HepG2 (cell line): ENCODE results near the gene MSI2. TPM values are rescaled to one million over a fixed set of nuclear protein-coding genes. Genes with fewer than 3 reads are reported as not detected.

ENCODE experiments used
- ARNT2 ChIP-seq: sonication (generic); formaldehyde crosslinking; IDR thresholded peaks from 2 replicates; pipeline ENCODE4 v1.8.0; 2022; ENCODE audit warnings: mild to moderate bottlenecking, low read depth, missing genetic modification reagents, moderate library complexity
- ARNTL ChIP-seq: sonication (generic); formaldehyde crosslinking; IDR thresholded peaks from 2 replicates; pipeline ENCODE4 v1.4.0; 2020; ENCODE audit warnings: mild to moderate bottlenecking, missing genetic modification reagents
- ATRX ChIP-seq: sonication (generic); formaldehyde crosslinking; IDR thresholded peaks from 2 replicates; pipeline ENCODE4 v1.4.0; 2020; ENCODE audit warnings: missing genetic modification reagents, borderline replicate concordance
- FOXO1 ChIP-seq: sonication (generic); formaldehyde crosslinking; IDR thresholded peaks from 2 replicates; pipeline ENCODE4 v1.4.0; 2020; ENCODE audit warnings: missing genetic modification reagents
- MAFF ChIP-seq: IDR thresholded peaks from 2 replicates; pipeline ENCODE4 v1.6.1; 2011; ENCODE audit warnings: low read depth, low read length, improper control_type of control experiment
- MTA1 ChIP-seq: sonication (generic); formaldehyde crosslinking; IDR thresholded peaks from 2 replicates; pipeline ENCODE4 v1.4.0; 2020; ENCODE audit warnings: missing genetic modification reagents, mild to moderate bottlenecking, borderline replicate concordance
- MXI1 ChIP-seq: IDR thresholded peaks from 3 replicates; pipeline ENCODE4 v1.6.1; 2012; ENCODE audit warnings: low read depth, low read length, inconsistent platforms, borderline replicate concordance
- NAIF1 ChIP-seq: sonication (generic); formaldehyde crosslinking; IDR thresholded peaks from 2 replicates; pipeline ENCODE4 v1.5.0; 2020; ENCODE audit warnings: mild to moderate bottlenecking, missing genetic modification reagents, borderline replicate concordance
- NR1H2 ChIP-seq: sonication (generic); formaldehyde crosslinking; IDR thresholded peaks from 2 replicates; pipeline ENCODE4 v1.8.1; 2022; ENCODE audit warnings: low read depth, missing genetic modification reagents, borderline replicate concordance
- PHB2 ChIP-seq: fragments of 450-650 bp; IDR thresholded peaks from 2 replicates; pipeline ENCODE4 v1.6.1; 2018; ENCODE audit not compliant: partially characterized antibody
- RBFOX2 ChIP-seq: fragments of 200-400 bp; formaldehyde crosslinking; IDR thresholded peaks from 2 replicates; pipeline ENCODE4 v1.6.1; 2017; ENCODE audit warnings: low read depth, mild to moderate bottlenecking, low read length
- SMARCE1 ChIP-seq: fragments of 450-650 bp; IDR thresholded peaks from 2 replicates; pipeline ENCODE4 v1.6.1; 2017; ENCODE audit warnings: borderline replicate concordance
- SP1 ChIP-seq, 2 experiments: fragments of 450-650 bp in 1 of 2; sonication (generic) in 1 of 2; formaldehyde crosslinking in 1 of 2; IDR thresholded peaks; 2 replicates each; pipeline versions ENCODE4 v1.4.0 to v1.6.1; 2016 to 2020; ENCODE audit warnings: missing genetic modification reagents in 1 of 2
- SP2 ChIP-seq: sonication (generic); formaldehyde crosslinking; IDR thresholded peaks from 2 replicates; pipeline ENCODE4 v1.5.1; 2020; ENCODE audit warnings: mild to moderate bottlenecking, missing genetic modification reagents
- STAG1 ChIP-seq: sonication (generic); formaldehyde crosslinking; IDR thresholded peaks from 2 replicates; pipeline ENCODE4 v1.4.0; 2020; ENCODE audit warnings: missing genetic modification reagents
- TGIF2 ChIP-seq: IDR thresholded peaks from 2 replicates; pipeline ENCODE4 v1.6.1; 2016; ENCODE audit warnings: control low read depth, missing compliant biosample characterization
- ZNF274 ChIP-seq: sonication (generic); formaldehyde crosslinking; IDR thresholded peaks from 2 replicates; pipeline ENCODE4 v1.5.1; 2020; ENCODE audit warnings: mild to moderate bottlenecking, missing genetic modification reagents
- ZNF333 ChIP-seq: sonication (generic); formaldehyde crosslinking; IDR thresholded peaks from 2 replicates; pipeline ENCODE4 v1.4.0; 2020; ENCODE audit warnings: mild to moderate bottlenecking, missing genetic modification reagents, borderline replicate concordance
- ZNF432 ChIP-seq: sonication (generic); formaldehyde crosslinking; IDR thresholded peaks from 2 replicates; pipeline ENCODE4 v1.5.0; 2020; ENCODE audit warnings: missing genetic modification reagents, mild to moderate bottlenecking, borderline replicate concordance
- ZNF670 ChIP-seq: sonication (generic); formaldehyde crosslinking; IDR thresholded peaks from 2 replicates; pipeline ENCODE4 v1.8.0; 2022; ENCODE audit warnings: mild to moderate bottlenecking, missing genetic modification reagents, borderline replicate concordance
- ZNF761 ChIP-seq: sonication (generic); formaldehyde crosslinking; conservative IDR thresholded peaks from 2 replicates; pipeline ENCODE4 v1.4.0; 2020; ENCODE audit warnings: mild to moderate bottlenecking, missing genetic modification reagents
- polyA plus RNA-seq, 8 experiments: library from polyadenylated mRNA; depleted of rRNA in 3 of 8; stranded (reverse) in 7 of 8; unstranded in 1 of 8; fragments of >200 nt; fragmentation: Illumina TruSeq in 4 of 8; extraction: Trizol in 4 of 8; gene quantifications; 2 replicates each; pipeline versions ENCODE4 v1.2.1 to v1.2.3, GENCODE V29; 2011 to 2016; ENCODE audit warnings: low read depth in 4 of 8, missing spikeins in 1 of 8, mixed read lengths in 1 of 8; ENCODE audit not compliant: insufficient read depth in 1 of 8
- total RNA-seq, 5 experiments: library from RNA; depleted of rRNA; stranded (reverse); fragments of >200 nt; fragmentation: Illumina TruSeq; extraction: Trizol; gene quantifications; 2 replicates each; pipeline ENCODE4 v1.2.3, GENCODE V29; 2016; ENCODE audit warnings: low read depth in 1 of 5
- TF ChIP-seq, protein P1 (sequence below): sonication (generic); formaldehyde crosslinking; IDR thresholded peaks from 2 replicates; pipeline ENCODE4 v1.5.0; 2020; ENCODE audit warnings: missing genetic modification reagents, mild to moderate bottlenecking, borderline replicate concordance
- TF ChIP-seq, protein P2 (sequence below): sonication (generic); formaldehyde crosslinking; IDR thresholded peaks from 2 replicates; pipeline ENCODE4 v1.5.0; 2020; ENCODE audit warnings: missing genetic modification reagents, mild to moderate bottlenecking, borderline replicate concordance
- TF ChIP-seq, protein P3 (sequence below): sonication (generic); formaldehyde crosslinking; IDR thresholded peaks from 2 replicates; pipeline ENCODE4 v1.4.0; 2020; ENCODE audit warnings: missing genetic modification reagents
- TF ChIP-seq, protein P4 (sequence below): sonication (generic); formaldehyde crosslinking; IDR thresholded peaks from 2 replicates; pipeline ENCODE4 v1.5.1; 2020; ENCODE audit warnings: mild to moderate bottlenecking, missing genetic modification reagents, borderline replicate concordance

MSI2 gene
- total and polyA plus RNA-seq, 2 of the 13 experiments (the other 11 are each of a cell fraction or from before 2014, with no cell fraction given), result 77.5 to 78.4 TPM

DNA sequence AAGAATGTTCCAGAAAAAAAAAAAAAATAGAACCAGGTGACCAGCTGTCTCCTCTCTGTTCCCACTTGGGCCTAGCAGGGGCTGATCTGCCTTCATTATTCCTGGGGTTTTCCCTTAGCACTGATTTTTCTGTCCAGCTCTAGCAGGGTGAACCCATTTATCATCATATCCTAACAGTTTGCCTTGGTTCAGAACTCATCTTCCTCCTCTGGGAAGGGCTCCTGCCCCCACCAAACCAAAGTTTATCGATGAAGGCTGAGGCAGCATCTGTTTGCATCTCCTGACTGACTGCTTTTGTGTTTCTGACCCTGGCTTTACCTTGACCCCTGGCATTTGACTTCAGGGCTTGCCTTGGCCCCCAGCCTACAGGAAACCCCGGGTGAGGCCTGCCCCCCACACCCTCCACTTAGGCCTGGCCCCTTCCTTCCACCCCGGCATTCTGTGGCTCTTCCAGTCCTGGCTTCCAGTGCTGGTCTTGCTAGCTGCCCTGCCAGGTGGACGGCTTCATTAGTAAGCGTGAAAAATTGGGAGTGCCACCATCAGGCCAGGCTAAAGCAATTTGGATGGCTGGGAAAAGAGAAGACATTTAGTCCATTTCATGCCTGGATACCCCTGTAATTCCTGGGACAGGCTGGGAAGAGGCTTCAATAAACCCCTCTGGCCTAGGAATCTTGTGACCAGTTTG, 323.9 kb downstream of the MSI2 start (continued):
- TF ChIP-seq PHB2 (no peak), NAIF1 (CRISPR knock-in tag) (no peak), FOXO1 (CRISPR knock-in tag) (peak; percentile 95), ARNTL (CRISPR knock-in tag) (peak; percentile 89), TGIF2 (CRISPR knock-in tag) (no peak), ZNF333 (CRISPR knock-in tag) (no peak), STAG1 (CRISPR knock-in tag) (peak; percentile 47), NR1H2 (CRISPR knock-in tag) (no peak), ZNF274 (CRISPR knock-in tag) (peak; percentile 74; the same call in 1 of the 2 replicates), MTA1 (CRISPR knock-in tag) (peak; percentile 99), ZNF432 (no peak), ATRX (no peak), SMARCE1 (no peak), MXI1 (no peak), SP1 (IDR thresholded peaks at IDR 0.05) (no peak), SP1 (CRISPR knock-in tag; IDR thresholded peaks at IDR 0.05) (peak; percentile 51), SP2 (no peak), ZNF761 (CRISPR knock-in tag) (0 out of 2 replicates have a peak, but pooled peaks have one; percentile 60), ZNF670 (peak; percentile 79; the same call in 1 of the 2 replicates), RBFOX2 (no peak), MAFF (no peak), ARNT2 (CRISPR knock-in tag) (peak; percentile 37; the same call in 1 of the 2 replicates)
- TF ChIP-seq, protein P1, sequence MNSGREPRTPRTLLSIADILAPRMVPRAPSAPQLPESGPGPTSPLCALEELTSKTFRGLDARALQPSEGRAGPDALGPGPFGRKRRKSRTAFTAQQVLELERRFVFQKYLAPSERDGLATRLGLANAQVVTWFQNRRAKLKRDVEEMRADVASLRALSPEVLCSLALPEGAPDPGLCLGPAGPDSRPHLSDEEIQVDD (CRISPR knock-in tag), result no peak
- TF ChIP-seq, protein P2, sequence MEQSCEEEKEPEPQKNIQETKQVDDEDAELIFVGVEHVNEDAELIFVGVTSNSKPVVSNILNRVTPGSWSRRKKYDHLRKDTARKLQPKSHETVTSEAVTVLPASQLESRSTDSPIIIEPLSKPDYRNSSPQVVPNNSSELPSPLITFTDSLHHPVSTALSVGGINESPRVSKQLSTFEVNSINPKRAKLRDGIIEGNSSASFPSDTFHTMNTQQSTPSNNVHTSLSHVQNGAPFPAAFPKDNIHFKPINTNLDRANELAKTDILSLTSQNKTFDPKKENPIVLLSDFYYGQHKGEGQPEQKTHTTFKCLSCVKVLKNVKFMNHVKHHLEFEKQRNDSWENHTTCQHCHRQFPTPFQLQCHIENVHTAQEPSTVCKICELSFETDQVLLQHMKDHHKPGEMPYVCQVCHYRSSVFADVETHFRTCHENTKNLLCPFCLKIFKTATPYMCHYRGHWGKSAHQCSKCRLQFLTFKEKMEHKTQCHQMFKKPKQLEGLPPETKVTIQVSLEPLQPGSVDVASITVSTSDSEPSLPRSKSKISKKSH (CRISPR knock-in tag), result 0 out of 2 replicates have a peak, but pooled peaks have one; percentile 72
- TF ChIP-seq, protein P3, sequence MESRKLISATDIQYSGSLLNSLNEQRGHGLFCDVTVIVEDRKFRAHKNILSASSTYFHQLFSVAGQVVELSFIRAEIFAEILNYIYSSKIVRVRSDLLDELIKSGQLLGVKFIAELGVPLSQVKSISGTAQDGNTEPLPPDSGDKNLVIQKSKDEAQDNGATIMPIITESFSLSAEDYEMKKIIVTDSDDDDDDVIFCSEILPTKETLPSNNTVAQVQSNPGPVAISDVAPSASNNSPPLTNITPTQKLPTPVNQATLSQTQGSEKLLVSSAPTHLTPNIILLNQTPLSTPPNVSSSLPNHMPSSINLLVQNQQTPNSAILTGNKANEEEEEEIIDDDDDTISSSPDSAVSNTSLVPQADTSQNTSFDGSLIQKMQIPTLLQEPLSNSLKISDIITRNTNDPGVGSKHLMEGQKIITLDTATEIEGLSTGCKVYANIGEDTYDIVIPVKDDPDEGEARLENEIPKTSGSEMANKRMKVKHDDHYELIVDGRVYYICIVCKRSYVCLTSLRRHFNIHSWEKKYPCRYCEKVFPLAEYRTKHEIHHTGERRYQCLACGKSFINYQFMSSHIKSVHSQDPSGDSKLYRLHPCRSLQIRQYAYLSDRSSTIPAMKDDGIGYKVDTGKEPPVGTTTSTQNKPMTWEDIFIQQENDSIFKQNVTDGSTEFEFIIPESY (CRISPR knock-in tag), result no peak; the same call in 1 of the 2 replicates
- TF ChIP-seq, protein P4, sequence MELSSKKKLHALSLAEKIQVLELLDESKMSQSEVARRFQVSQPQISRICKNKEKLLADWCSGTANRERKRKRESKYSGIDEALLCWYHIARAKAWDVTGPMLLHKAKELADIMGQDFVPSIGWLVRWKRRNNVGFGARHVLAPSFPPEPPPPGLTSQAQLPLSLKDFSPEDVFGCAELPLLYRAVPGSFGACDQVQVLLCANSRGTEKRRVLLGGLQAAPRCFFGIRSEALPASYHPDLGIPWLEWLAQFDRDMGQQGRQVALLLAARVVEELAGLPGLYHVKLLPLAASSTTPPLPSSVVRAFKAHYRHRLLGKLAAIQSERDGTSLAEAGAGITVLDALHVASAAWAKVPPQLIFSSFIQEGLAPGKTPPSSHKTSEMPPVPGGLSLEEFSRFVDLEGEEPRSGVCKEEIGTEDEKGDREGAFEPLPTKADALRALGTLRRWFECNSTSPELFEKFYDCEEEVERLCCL (CRISPR knock-in tag), result no peak
